Measurements from ENCODE around the gene SENP1.
A peak's percentile ranks its signal among the peaks of the same experiment; 100 is the strongest.

SENP1 gene

DNA sequence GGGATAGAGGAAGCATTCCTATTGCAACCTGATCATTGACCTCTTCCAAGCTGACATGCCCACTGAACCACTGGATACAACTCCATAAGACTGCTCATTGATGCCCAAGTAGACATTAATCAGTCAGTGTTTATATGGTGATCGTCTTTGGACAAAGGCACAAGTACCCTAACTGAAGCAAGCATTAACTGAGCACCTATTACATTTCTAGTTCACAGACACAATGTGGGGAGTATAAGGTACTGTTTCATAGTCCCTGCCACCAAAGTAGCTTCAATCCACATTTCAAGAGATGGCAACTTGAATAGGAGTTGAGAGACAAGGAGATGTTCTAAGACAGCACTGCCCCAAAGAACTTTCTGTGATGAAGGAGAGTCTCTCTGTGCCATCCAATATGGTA lies 90.8 kb downstream of the SENP1 start:
- DNase-seq, result no peak

DNA sequence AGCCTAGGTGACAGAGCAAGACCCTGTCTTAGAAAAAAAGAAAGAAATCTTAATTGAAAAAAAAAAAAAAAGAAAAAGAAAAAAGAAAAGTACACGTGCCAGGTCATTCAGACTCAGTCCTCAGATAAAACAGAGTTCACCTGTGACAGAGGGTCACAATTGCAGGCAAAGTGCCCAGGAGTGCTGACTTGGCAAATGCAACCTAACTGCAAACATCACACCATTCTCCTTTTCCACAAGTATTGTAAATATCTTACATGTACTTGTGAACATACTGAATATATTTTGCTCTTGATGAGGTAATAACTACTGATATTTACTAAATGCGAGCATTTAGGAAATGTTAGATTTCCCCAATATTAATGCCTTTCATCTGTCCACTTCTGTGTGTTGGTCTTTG lies 92.6 kb downstream of the SENP1 start:
- no peak for DNase-seq

- no peak for DNase-seq
Measured at GRCh38 chr12:48012070-48012469, 93.8 kb downstream of the SENP1 start.

DNA sequence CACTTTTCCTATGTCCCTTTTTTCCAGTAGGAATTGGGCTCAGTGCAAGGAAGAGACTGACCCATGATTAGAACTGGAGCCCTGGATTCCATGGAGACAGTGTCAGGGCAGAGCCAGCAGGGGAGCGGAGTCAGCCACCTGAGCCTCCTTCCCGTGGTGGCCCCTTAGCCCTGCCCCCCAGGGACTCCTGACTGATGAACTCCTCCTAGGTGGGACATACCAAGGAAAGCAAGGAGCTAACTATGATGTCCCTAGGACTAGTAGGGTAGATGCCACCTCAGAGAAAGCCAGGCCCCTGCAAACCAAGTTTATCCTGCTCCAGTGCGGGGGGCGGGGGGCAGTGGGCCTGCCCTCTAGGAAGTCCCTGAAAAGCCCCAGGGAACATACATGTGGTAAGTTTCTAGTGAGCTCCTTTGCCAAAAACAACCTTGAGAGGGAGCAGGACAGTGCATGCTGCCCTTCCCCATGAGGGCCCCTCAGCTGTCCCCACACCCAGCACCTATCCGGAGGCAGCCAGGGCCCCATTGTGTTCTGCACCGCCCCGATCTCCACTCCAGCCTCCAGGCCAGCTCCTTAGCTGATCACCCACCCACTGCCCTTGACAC lies 95.4 kb downstream of the SENP1 start:
- DNase-seq, result no peak

DNA sequence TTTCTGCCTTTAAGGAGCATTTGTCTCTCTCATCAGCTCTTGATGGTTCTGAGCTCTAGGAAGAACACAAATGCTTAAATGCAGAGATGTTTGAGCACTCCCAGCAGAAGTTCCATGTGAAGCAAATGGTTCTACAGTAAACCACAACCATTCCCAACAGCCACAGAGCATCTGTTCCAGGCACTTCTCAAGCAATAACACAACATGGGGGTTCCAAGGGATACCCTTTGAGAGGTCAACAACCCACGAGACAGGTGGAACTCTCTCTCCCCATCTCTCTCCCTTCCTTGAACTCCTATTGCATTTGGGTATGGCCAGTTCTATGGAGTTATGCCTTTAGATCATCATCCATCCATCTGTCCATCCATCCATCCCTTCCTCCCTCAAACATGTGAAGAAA lies 96.4 kb downstream of the SENP1 start:
- no peak for DNase-seq

DNA sequence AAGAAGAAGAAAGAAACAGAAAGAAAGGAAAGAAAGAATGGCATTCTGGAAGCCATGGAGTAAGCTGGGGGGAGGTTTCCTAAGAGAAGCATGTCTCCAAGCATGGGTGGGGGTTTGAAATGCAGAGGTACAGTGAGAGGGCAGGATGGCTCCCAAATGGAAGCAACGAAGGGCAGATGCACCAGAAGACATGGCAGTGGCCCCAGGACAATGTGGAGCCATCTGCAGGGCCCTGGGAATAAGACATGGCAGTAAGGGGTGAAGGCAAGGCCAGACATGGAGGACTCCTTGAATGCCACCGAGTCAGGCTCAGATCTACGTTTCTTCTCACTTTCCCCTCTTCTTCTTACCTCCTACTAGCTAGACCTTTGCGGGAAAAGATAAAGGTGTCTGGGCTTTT lies 96.9 kb downstream of the SENP1 start:
- DNase-seq, result no peak

- DNase-seq, result no peak
Measured at GRCh38 chr12:48008349-48008748, 97.5 kb downstream of the SENP1 start.

- DNase-seq, result no peak
Measured at GRCh38 chr12:48007206-48007605, 98.7 kb downstream of the SENP1 start.

DNA sequence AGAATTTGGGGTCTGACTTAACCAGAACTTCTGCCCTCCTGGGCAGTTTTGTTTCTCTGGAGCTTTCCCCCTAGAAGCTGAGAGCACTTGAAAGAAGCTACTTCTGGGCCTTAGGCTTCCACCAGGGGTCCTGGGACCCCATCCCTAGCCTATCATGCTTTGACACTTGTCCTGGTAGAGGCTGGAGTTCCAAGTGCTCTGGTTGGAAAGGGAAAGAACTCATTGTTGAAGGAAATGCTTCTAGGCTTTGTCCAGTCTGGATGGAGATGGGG lies 100.2 kb downstream of the SENP1 start:
- DNase-seq, result no peak

DNA sequence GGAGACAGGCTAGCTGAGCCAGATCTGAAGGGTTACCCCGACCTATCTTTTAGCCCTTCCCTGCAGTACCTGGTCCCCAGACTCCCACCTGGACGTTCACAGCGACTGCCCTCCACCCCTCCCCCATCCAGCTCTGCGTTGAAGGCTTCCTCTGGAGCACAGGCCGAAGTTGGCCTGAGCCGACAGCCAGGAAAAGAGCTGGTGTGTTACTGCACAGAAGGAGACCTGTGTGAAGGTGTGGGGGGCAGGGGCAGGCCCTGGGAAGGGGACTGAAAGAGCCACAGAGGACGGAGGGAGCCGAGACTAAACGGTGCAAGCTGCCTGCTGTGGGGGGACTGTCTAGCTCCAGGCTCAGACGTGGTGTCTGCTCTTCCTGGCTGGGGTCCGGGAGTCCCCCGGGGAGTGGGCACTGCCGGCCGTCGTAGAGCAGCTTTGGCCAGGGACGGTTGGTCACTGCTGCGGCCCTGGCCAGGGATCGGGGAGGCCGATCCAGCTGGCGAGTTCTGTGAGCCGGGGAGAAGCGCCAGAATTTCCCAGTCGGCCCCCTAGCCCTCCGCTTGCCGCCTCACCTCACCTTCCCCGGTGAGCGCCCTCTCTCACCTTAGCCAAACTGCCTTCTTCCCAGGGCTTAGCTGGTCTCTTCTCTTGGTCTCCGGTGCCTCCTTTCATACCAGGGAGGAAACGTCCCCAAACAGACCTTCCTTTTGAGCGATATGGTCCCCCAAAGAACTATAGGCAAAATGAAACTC lies 100.7 kb downstream of the SENP1 start:
- DNase-seq, result peak; percentile 52

- peak; percentile 58 for DNase-seq
Measured at GRCh38 chr12:48004053-48004941, 101.6 kb downstream of the SENP1 start, which contains the start of gene COL2A1. Gene COL2A1, minus strand, starts transcription at chr12:48004476. Its CDS starts 155 bp downstream, at chr12:48004321.

- DNase-seq, result no peak
Measured at GRCh38 chr12:48003226-48004052, 102.4 kb downstream of the SENP1 start.

- DNase-seq, result peak; percentile 20
Measured at GRCh38 chr12:48002773-48003218, 103.1 kb downstream of the SENP1 start.

GRCh38 chr12:48002414-48002730 lies 103.5 kb downstream of the SENP1 start:
- DNase-seq, result no peak

GRCh38 chr12:48001505-48002413 lies 104.1 kb downstream of the SENP1 start:
- DNase-seq, result peak; percentile 14

DNA sequence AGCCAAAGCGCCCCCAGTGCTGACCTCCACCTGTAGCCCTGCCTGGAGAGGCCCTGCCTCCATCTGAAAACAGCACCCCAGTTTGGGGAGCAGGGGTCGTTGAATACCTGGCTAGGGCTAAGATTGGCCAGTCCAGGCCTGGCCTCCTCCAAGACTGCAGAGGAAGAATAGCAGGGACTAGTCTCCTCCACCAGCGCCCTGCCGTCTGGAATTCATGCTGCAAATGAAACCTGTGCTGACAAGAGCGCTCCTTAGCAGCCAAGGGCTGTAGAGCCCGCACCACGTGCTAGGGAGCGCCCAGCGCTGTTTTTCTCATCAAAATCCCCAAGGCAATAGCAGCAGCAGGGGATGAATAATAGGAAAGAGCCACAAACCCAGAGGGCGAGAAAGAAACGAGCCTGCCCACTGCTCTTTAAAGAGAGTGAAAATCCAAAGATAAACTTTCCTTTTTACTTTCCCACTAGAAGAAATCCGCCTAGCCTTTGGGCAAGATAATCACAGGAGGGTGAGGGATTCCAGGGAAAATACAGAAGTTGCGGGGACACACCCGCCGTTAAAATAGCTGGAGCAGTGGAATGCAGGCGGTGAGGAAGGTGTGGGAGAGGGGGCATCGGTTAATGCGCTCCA lies 104.9 kb downstream of the SENP1 start:
- peak; percentile 51 for DNase-seq

DNA sequence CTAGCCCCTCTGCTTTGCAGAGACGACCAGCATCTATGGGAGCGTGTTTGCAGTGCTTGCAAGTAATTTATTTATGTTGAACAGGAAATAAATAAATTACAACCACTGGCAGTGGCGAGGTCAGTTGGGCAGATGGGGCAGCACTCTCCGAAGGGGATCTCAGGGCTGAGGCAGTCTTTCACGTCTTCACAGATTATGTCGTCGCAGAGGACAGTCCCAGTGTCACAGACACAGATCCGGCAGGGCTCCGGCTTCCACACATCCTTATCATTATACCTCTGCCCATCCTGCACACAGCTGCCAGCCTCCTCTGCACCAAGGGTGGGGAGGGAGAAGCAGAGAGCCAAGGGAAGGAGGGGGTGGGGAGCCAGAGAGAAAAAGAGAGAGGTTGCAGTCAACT lies 106.1 kb downstream of the SENP1 start:
- DNase-seq, result no peak

GRCh38 chr12:47997321-47997720 lies 108.6 kb downstream of the SENP1 start:
- no peak for DNase-seq

GRCh38 chr12:47995981-47996401 lies 109.9 kb downstream of the SENP1 start:
- no peak for DNase-seq

DNA sequence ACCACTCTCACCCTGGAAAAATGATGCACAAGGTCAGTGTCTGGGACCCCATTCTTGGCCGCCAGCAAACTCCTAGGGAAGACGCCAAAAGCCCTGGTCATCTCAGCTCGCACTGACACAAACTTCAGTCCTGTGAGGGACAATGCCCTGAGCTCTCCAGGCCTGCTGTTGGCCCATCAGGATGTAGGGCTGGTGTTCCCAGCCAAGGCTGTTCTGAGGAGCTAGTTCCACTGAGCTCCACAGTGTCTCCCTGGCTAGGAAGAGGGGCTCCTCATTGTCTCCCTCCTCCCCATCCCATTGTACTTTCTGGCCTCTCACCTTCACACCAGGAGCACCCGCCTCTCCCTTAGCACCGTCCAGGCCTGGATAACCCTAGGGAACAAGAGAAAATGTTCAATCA lies 112.4 kb downstream of the SENP1 start:
- DNase-seq, result no peak

Measured in NCI-H510A treated with DMSO at 0.1 percent for 48 hours (cell line).